Measurements from ENCODE around the gene SEC24D. TPM values are rescaled to one million over a fixed set of nuclear protein-coding genes. Genes with fewer than 3 reads are reported as not detected.

SEC24D gene
- total and polyA plus RNA-seq, 2 experiments from 2014 or later, result 23.9 to 58.6 TPM

DNA sequence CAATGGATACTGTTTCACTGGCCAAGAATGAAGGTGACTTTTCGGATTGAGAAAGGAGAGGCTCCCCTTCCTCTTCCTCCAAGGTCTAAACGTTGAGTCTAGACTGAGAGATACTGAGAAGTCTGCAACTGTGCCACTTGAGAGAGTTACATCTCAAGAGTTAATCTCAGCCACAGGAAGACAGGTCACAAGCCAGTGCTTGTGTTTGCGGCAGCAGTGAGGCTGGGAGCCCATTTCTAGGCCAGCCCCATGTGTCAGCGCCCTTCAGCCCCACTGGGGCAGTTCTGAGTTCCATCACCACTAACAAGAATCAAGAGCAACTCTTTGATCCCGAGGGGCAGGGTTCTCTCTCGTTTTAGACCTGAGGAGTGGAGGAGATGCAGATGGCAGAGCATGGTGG, 7.3 kb upstream of the SEC24D start:
- Histone ChIP-seq H3K36me3 (no peaks in the 10 kb centered on the region), H3K4me3 (no peak overlapping the region), H3K9me3 (ENCODE audit: low read depth) (no peaks in the 10 kb centered on the region), H3K27me3 (no peaks in the 10 kb centered on the region), H3K27ac (no peak overlapping the region), H3K4me1 (ENCODE audit: low read depth) (no peaks in the 10 kb centered on the region)
- DNase-seq (ENCODE audit: low read depth in 1 of 2, low spot score in 1 of 2), result no peak
- TF ChIP-seq CTCF (IDR thresholded peaks at IDR 0.05; ENCODE audit: low read depth, low read length), result no peak

GRCh38 chr4:118842055-118842454, 6.1 kb upstream of the SEC24D start:
- no peak overlapping the region for H3K27ac ChIP-seq
- no peak overlapping the region for H3K4me3 ChIP-seq
- DNase-seq (ENCODE audit: low read depth in 1 of 2, low spot score in 1 of 2), result no peak
- no peaks in the 10 kb centered on the region for H3K36me3 ChIP-seq
- H3K4me1 ChIP-seq (ENCODE audit: low read depth), result no peaks in the 10 kb centered on the region
- no peak for TF ChIP-seq CTCF (IDR thresholded peaks at IDR 0.05; ENCODE audit: low read depth, low read length)
- no peaks in the 10 kb centered on the region for H3K27me3 ChIP-seq
- H3K9me3 ChIP-seq (ENCODE audit: low read depth), result no peaks in the 10 kb centered on the region

GRCh38 chr4:118839221-118839927, 3.4 kb upstream of the SEC24D start:
- H3K4me1 ChIP-seq (ENCODE audit: low read depth), result peaks cover 5% of the 10 kb centered on the region
- no peak overlapping the region for H3K4me3 ChIP-seq
- no peak for DNase-seq (ENCODE audit: low read depth in 1 of 2, low spot score in 1 of 2)
- H3K9me3 ChIP-seq (ENCODE audit: low read depth), result no peaks in the 10 kb centered on the region
- TF ChIP-seq CTCF (IDR thresholded peaks at IDR 0.05; ENCODE audit: low read depth, low read length), result no peak
- no peaks in the 10 kb centered on the region for H3K27me3 ChIP-seq
- H3K27ac ChIP-seq, result no peak overlapping the region
- H3K36me3 ChIP-seq, result no peaks in the 10 kb centered on the region

GRCh38 chr4:118837121-118837507, 1.2 kb upstream of the SEC24D start:
- H3K36me3 ChIP-seq, result peaks cover 10% of the 10 kb centered on the region
- H3K4me3 ChIP-seq, result no peak overlapping the region
- no peak for DNase-seq (ENCODE audit: low read depth in 1 of 2, low spot score in 1 of 2)
- TF ChIP-seq CTCF (IDR thresholded peaks at IDR 0.05; ENCODE audit: low read depth, low read length), result no peak
- H3K9me3 ChIP-seq (ENCODE audit: low read depth), result no peaks in the 10 kb centered on the region
- no peaks in the 10 kb centered on the region for H3K27me3 ChIP-seq
- H3K4me1 ChIP-seq (ENCODE audit: low read depth), result peaks cover 6% of the 10 kb centered on the region
- H3K27ac ChIP-seq, result no peak overlapping the region

DNA sequence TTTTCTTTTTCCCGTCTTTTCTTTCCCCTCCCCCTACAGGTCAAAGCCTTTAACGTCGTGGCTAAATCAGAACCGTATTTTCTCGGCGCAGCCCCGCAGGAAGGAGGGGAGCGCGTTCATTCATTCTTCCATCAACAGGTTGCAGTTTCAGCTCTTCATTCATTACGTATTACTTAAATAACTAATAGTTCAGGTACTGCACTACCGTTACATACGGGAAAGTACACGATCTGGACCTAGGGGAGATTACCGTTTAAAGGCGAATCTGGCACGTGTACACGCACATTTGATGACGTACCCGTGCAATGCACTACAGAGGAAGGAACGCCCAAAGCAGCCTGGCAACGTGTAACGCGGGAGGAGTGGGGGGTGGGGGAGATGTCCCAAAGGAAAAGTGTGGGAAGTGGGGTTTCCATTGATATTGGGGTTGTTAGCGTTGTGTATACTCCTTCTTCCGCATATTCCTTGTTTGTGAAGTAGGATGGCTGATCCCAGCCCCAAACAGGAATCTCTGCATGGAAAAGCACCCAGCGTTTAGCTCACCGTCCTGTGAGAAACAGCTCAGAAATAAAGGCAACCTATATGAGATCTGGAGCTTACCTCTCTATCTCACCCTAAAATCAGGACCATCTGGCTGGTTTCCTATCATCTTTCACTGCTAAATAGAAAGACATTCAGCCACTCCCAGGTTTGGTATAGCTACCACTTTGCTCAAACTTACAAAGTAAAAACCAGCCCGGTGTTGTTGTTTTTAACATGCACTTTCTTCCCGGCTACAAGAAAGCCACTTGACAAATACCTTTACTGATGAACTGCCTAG, 585 bp upstream of the SEC24D start:
- peaks cover 15% of the 10 kb centered on the region for H3K36me3 ChIP-seq
- H3K4me3 ChIP-seq, result peak overlapping the region; percentile 61
- DNase-seq (ENCODE audit: low read depth in 1 of 2, low spot score in 1 of 2), result peak; percentile 42 to 75
- no peaks in the 10 kb centered on the region for H3K27me3 ChIP-seq
- peaks cover 6% of the 10 kb centered on the region for H3K4me1 ChIP-seq (ENCODE audit: low read depth)
- no peak overlapping the region for H3K27ac ChIP-seq
- H3K9me3 ChIP-seq (ENCODE audit: low read depth), result no peaks in the 10 kb centered on the region
- no peak for TF ChIP-seq CTCF (IDR thresholded peaks at IDR 0.05; ENCODE audit: low read depth, low read length)

All from cardiac muscle cell (in vitro differentiated cells and primary cell).